Stimulated activated CD4-positive, alpha-beta T cell treated with anti-CD3 and anti-CD28 coated beads, Interleukin-4, amount 100 ng/mL, for 4 hours (primary cell): Measurements from ENCODE around the gene INO80D.

Experiments used
- DNase-seq, 2 experiments: peaks; one replicate each; pipeline ENCODE4 v3.0.0-alpha.2; 2020

The INO80D gene

GRCh38 chr2:205975082-205975949 lies 110.7 kb downstream of the INO80D start:
- no peak for DNase-seq

- DNase-seq, result no peak
These were observed 113.9 kb downstream of the INO80D start for GRCh38 chr2:205972113-205972512.

GRCh38 chr2:205970348-205970747 lies 115.6 kb downstream of the INO80D start:
- no peak for DNase-seq

- DNase-seq, result no peak
These were observed 116.4 kb downstream of the INO80D start for GRCh38 chr2:205969584-205969983.

GRCh38 chr2:205967391-205968075 lies 118.4 kb downstream of the INO80D start:
- no peak for DNase-seq

- no peak for DNase-seq
These were observed 120.3 kb downstream of the INO80D start for GRCh38 chr2:205965707-205966106.

- DNase-seq, result no peak
These were observed 121.7 kb downstream of the INO80D start for GRCh38 chr2:205964111-205964761.

GRCh38 chr2:205959521-205959920 lies 126.5 kb downstream of the INO80D start:
- no peak for DNase-seq

- DNase-seq, result no peak
These were observed 128.4 kb downstream of the INO80D start for GRCh38 chr2:205957452-205958154.

GRCh38 chr2:205954707-205955106 lies 131.3 kb downstream of the INO80D start:
- no peak for DNase-seq

GRCh38 chr2:205952282-205952681 lies 133.7 kb downstream of the INO80D start:
- DNase-seq, result no peak

GRCh38 chr2:205948883-205949282 lies 137.1 kb downstream of the INO80D start:
- DNase-seq, result no peak

GRCh38 chr2:205948496-205948837 lies 137.5 kb downstream of the INO80D start:
- no peak for DNase-seq

- DNase-seq, result peak; percentile 31 to 43
These were observed 138.1 kb downstream of the INO80D start for GRCh38 chr2:205947621-205948495.

GRCh38 chr2:205946226-205946625 lies 139.7 kb downstream of the INO80D start:
- DNase-seq, result no peak
